SK-N-SH (cell line): ENCODE results near the gene SLC24A4. TPM values are rescaled to one million over a fixed set of nuclear protein-coding genes. Genes with fewer than 3 reads are reported as not detected.

Source experiments
- CHD2 ChIP-seq: fragments of 150-350 bp; IDR thresholded peaks from 2 replicates; pipeline ENCODE4 v1.6.1; 2018; ENCODE audit warnings: low read length; ENCODE audit not compliant: partially characterized antibody
- CTCF ChIP-seq: fragments of 200-600 bp; sonication (generic); IDR thresholded peaks from 2 replicates; pipeline ENCODE4 v1.6.1; 2017; ENCODE audit warnings: antibody characterized with exemption, mild to moderate bottlenecking, moderate library complexity
- ELF1 ChIP-seq: IDR thresholded peaks from 2 replicates; pipeline ENCODE4 v1.4.0; 2012
- EZH2phosphoT487 ChIP-seq: fragments of 200-600 bp; sonication (generic); IDR thresholded peaks from 2 replicates; pipeline ENCODE4 v1.6.1; 2017; ENCODE audit warnings: low read depth, mixed run types, mild to moderate bottlenecking, antibody characterized with exemption, moderate library complexity, borderline replicate concordance
- FOXJ3 ChIP-seq: sonication (generic); formaldehyde crosslinking; IDR thresholded peaks from 2 replicates; pipeline ENCODE4 v1.5.1; 2020; ENCODE audit warnings: mild to moderate bottlenecking, missing genetic modification reagents
- IRF3 ChIP-seq: fragments of 150-350 bp; IDR thresholded peaks from 2 replicates; pipeline ENCODE4 v1.6.1; 2016; ENCODE audit warnings: mild to moderate bottlenecking, low read depth, low read length
- MAX ChIP-seq: IDR thresholded peaks from 2 replicates; pipeline ENCODE4 v1.4.0; 2012; ENCODE audit warnings: low read depth
- PBX3 ChIP-seq: IDR thresholded peaks from 2 replicates; pipeline ENCODE4; 2012
- POLR2AphosphoS5 ChIP-seq: IDR thresholded peaks from 2 replicates; pipeline ENCODE4 v1.6.1; 2012; ENCODE audit warnings: low read depth, low read length
- RAD21 ChIP-seq: IDR thresholded peaks from 2 replicates; pipeline ENCODE4 v1.6.1; 2012; ENCODE audit warnings: mild to moderate bottlenecking, low read length
- REST ChIP-seq: IDR thresholded peaks from 2 replicates; pipeline ENCODE4 v1.6.1; 2012; ENCODE audit warnings: mild to moderate bottlenecking, low read depth, low read length, moderate library complexity
- RXRA ChIP-seq: IDR thresholded peaks from 2 replicates; pipeline ENCODE4 v1.4.0; 2012; ENCODE audit warnings: low read depth, mild to moderate bottlenecking, borderline replicate concordance
- SIN3A ChIP-seq: IDR thresholded peaks from 2 replicates; pipeline ENCODE4 v1.6.1; 2012; ENCODE audit warnings: low read depth, mild to moderate bottlenecking, low read length, moderate library complexity, borderline replicate concordance
- TAF1 ChIP-seq: IDR thresholded peaks from 2 replicates; pipeline ENCODE4 v1.6.1; 2012; ENCODE audit warnings: low read depth, mild to moderate bottlenecking, low read length, moderate library complexity, borderline replicate concordance
- USF2 ChIP-seq: fragments of 150-350 bp; IDR thresholded peaks from 2 replicates; pipeline ENCODE4 v1.6.1; 2017; ENCODE audit warnings: antibody characterized with exemption, low read length, low read depth, borderline replicate concordance
- YY1 ChIP-seq: IDR thresholded peaks from 2 replicates; pipeline ENCODE4 v1.4.0; 2012; ENCODE audit warnings: low read depth, mild to moderate bottlenecking
- polyA plus RNA-seq, 3 experiments: library from polyadenylated mRNA; depleted of rRNA; stranded (reverse); fragments of >200 nt; gene quantifications; 2 replicates each; pipeline ENCODE4 v1.2.3, GENCODE V29; 2012

Gene SLC24A4
- polyA plus RNA-seq, 1 of the 3 experiments (the other 2 are of a cell fraction) = 0.07 TPM

GRCh38 chr14:92511453-92512238 is 188.7 kb downstream of the SLC24A4 start (continued):
- TF ChIP-seq FOXJ3 (CRISPR knock-in tag) = no peak
- TF ChIP-seq YY1 = no peak
- TF ChIP-seq TAF1 = no peak
- TF ChIP-seq RXRA = peak; percentile 72; the same call in 1 of the 2 replicates
- no peak for TF ChIP-seq ELF1
- TF ChIP-seq POLR2AphosphoS5 = peak; percentile 37; the same call in 1 of the 2 replicates
- no peak for TF ChIP-seq CTCF
- TF ChIP-seq PBX3 = peak; percentile 44
- no peak for TF ChIP-seq EZH2phosphoT487
- TF ChIP-seq RAD21 = no peak
- peak; percentile 79 for TF ChIP-seq MAX
- TF ChIP-seq SIN3A = peak; percentile 27; the same call in 1 of the 2 replicates
- peak; percentile 54; the same call in 1 of the 2 replicates for TF ChIP-seq REST
- TF ChIP-seq USF2 = no peak
- TF ChIP-seq CHD2 = no peak
- TF ChIP-seq IRF3 = no peak
